CD4-positive, alpha-beta T cell treated with Interferon alpha-2 for 1 hour (primary cell): Measurements from ENCODE around the gene CGB1.

Experiments used
- DNase-seq, 2 donors: peaks; one replicate each; pipeline ENCODE4 v3.0.0-alpha.2; 2020 to 2022

CGB1 gene

GRCh38 chr19:48993175-48994034 lies 43.3 kb downstream of the CGB1 start, which contains the start of the genes GYS1 and RUVBL2:
Gene GYS1, minus strand, starts transcription at chr19:48993309. Its CDS starts 197 bp downstream, at chr19:48993112.
Gene RUVBL2, plus strand, starts transcription at chr19:48993887. Its CDS starts 25 bp downstream, at chr19:48993912.
- DNase-seq = peak; percentile 100

GRCh38 chr19:48992581-48993174 lies 44.0 kb downstream of the CGB1 start:
- no peak for DNase-seq

- DNase-seq = no peak
Measured at GRCh38 chr19:48991873-48992580, 44.7 kb downstream of the CGB1 start.

- DNase-seq = no peak
Measured at GRCh38 chr19:48991011-48991609, 45.6 kb downstream of the CGB1 start.

GRCh38 chr19:48990400-48990799 lies 46.3 kb downstream of the CGB1 start:
- DNase-seq = no peak

GRCh38 chr19:48989701-48990291 lies 46.9 kb downstream of the CGB1 start:
- DNase-seq = no peak

- no peak for DNase-seq
Measured at GRCh38 chr19:48988860-48989259, 47.8 kb downstream of the CGB1 start.

- no peak for DNase-seq
Measured at GRCh38 chr19:48988286-48988685, 48.4 kb downstream of the CGB1 start.

GRCh38 chr19:48987323-48987722 lies 49.4 kb downstream of the CGB1 start:
- no peak for DNase-seq

GRCh38 chr19:48986211-48986610 lies 50.5 kb downstream of the CGB1 start:
- DNase-seq = no peak

GRCh38 chr19:48985711-48986110 lies 51.0 kb downstream of the CGB1 start:
- no peak for DNase-seq
